K562 (cell line): ENCODE data around the gene STK32C. TPM values are rescaled to one million over a fixed set of nuclear protein-coding genes. Genes with fewer than 3 reads are reported as not detected.

Experiments
- ATAC-seq: fragments of 200-7000 bp; cut with Tn5 transposase; 3 replicates; pipeline ENCODE4 v1.9.1; 2020; ENCODE audit warnings: moderate library complexity
- BruUV-seq: library from RNA; stranded (reverse); fragments of 400-500 nt; replicated peaks from 2 replicates; lab custom pipeline; 2021; lab: Mats Ljungman, UMichigan
- CTCF ChIA-PET: fragments of 300-600 bp; formaldehyde crosslinking; extraction: SDS; loops from one replicate; lab custom pipeline; 2021; ENCODE audit warnings: low intra/inter-chr PET ratio; lab: Yijun Ruan, JAX
- POLR2A ChIA-PET: fragments of 300-600, 350-650 bp; sonication (Branson Sonifier 250); formaldehyde crosslinking; extraction: SDS; loops from one replicate; lab custom pipeline; 2021; ENCODE audit warnings: antibody characterized with exemption, inconsistent platforms; lab: Yijun Ruan, JAX
- DNase-seq, 4 experiments: peaks; one replicate each; pipeline versions ENCODE4 v3.0.0 to v3.0.0-alpha.2; 2011 to 2018; ENCODE audit warnings: low spot score in 3 of 4, mixed read lengths in 3 of 4; ENCODE audit errors: extremely low read depth in 1 of 4
- FAIRE-seq: peaks from 2 replicates; lab custom pipeline; 2011; peaks lifted over from hg19 to GRCh38; lab: Jason Lieb, UNC
- H2AFZ ChIP-seq: 2 replicates; pipeline ENCODE4 v1.6.0; 2011; ENCODE audit warnings: low read depth, low read length, control low read depth, inconsistent platforms
- H3K27ac ChIP-seq: fragments of 200-600 bp; 3 replicates; pipeline ENCODE4 v1.8.0; 2011; ENCODE audit warnings: low read depth, mild to moderate bottlenecking, control low read depth, inconsistent platforms, low read length, moderate library complexity, mixed read lengths; ENCODE audit errors: extremely low read depth
- H3K27me3 ChIP-seq, 2 experiments: fragments of 300-600 bp in 1 of 2; 2 replicates in 1 of 2; 3 replicates in 1 of 2; pipeline versions ENCODE4 v1.6.0 to v1.8.0; 2011; ENCODE audit warnings: inconsistent platforms in 2 of 2, low read length in 2 of 2, mild to moderate bottlenecking in 1 of 2, mixed read lengths in 1 of 2, moderate library complexity in 1 of 2; ENCODE audit not compliant: control insufficient read depth in 2 of 2, insufficient read depth in 2 of 2
- H3K36me3 ChIP-seq: fragments of 300-600 bp; 3 replicates; pipeline ENCODE4 v1.8.0; 2011; ENCODE audit warnings: mild to moderate bottlenecking, low read length, inconsistent platforms; ENCODE audit not compliant: control insufficient read depth, insufficient read depth
- H3K4me1 ChIP-seq, 2 experiments: fragments of 200-600 bp in 1 of 2; replicated peaks in 1 of 2; 2 replicates in 1 of 2; 3 replicates in 1 of 2; pipeline versions ENCODE4 v1.5.1 to v1.8.0; 2011; ENCODE audit warnings: inconsistent platforms in 2 of 2, low read length in 2 of 2, mild to moderate bottlenecking in 1 of 2, mixed read lengths in 1 of 2, moderate library complexity in 1 of 2; ENCODE audit not compliant: control insufficient read depth in 2 of 2, insufficient read depth in 2 of 2
- H3K4me2 ChIP-seq: 2 replicates; pipeline ENCODE4 v1.6.1; 2011; ENCODE audit warnings: low read length, control low read depth, inconsistent platforms, mixed read lengths; ENCODE audit not compliant: insufficient read depth
- H3K4me3 ChIP-seq: fragments of 200-600 bp; sonication (generic), shearing (Covaris generic); 2 replicates; pipeline ENCODE4 v1.5.1; 2016; ENCODE audit warnings: control low read depth, inconsistent platforms
- H3K79me2 ChIP-seq: fragments of 200-600 bp; 3 replicates; pipeline ENCODE4 v1.8.0; 2011; ENCODE audit warnings: low read length, inconsistent platforms; ENCODE audit not compliant: control insufficient read depth, insufficient read depth
- H3K9ac ChIP-seq, 2 experiments: 2 replicates each; pipeline versions ENCODE4 v1.6.0 to v1.6.1; 2011; ENCODE audit warnings: low read depth in 2 of 2, low read length in 2 of 2, control low read depth in 1 of 2, inconsistent platforms in 1 of 2, mild to moderate bottlenecking in 1 of 2, mixed read lengths in 1 of 2; ENCODE audit not compliant: insufficient read depth in 1 of 2
- H3K9me1 ChIP-seq: one replicate; pipeline ENCODE4 v1.6.0; 2011; ENCODE audit warnings: inconsistent platforms, mild to moderate bottlenecking, low read length, moderate library complexity; ENCODE audit not compliant: control insufficient read depth, insufficient read depth
- H3K9me3 ChIP-seq: replicated peaks from 2 replicates; pipeline ENCODE4 v1.5.1; 2011; ENCODE audit warnings: low read depth, low read length, inconsistent platforms; ENCODE audit not compliant: control insufficient read depth, insufficient read depth
- H4K20me1 ChIP-seq: replicated peaks from 2 replicates; pipeline ENCODE4 v1.6.1; 2011; ENCODE audit warnings: low read length, inconsistent platforms, mixed read lengths; ENCODE audit not compliant: control insufficient read depth, insufficient read depth
- CREM ChIP-seq: IDR thresholded peaks from 2 replicates; pipeline ENCODE4 v1.6.1; 2014; ENCODE audit warnings: antibody characterized with exemption, low read depth
- LCOR ChIP-seq: sonication (generic); formaldehyde crosslinking; IDR thresholded peaks from 2 replicates; pipeline ENCODE4 v1.8.0; 2022; ENCODE audit warnings: mild to moderate bottlenecking, missing genetic modification reagents
- NCOA1 ChIP-seq: fragments of 450-650 bp; IDR thresholded peaks from 2 replicates; pipeline ENCODE4 v1.6.1; 2016; ENCODE audit warnings: low read depth
- NRF1 ChIP-seq, 2 experiments: fragments of 450-650 bp; IDR thresholded peaks in 1 of 2; conservative IDR thresholded peaks in 1 of 2; 2 replicates each; pipeline ENCODE4 v1.6.1; 2014; ENCODE audit warnings: mild to moderate bottlenecking in 2 of 2
- PHB2 ChIP-seq: fragments of 450-650 bp; IDR thresholded peaks from 2 replicates; pipeline ENCODE4 v1.6.1; 2017; ENCODE audit warnings: low read depth
- RFX5 ChIP-seq: IDR thresholded peaks from 2 replicates; pipeline ENCODE4 v1.6.1; 2011; ENCODE audit warnings: low read depth, mild to moderate bottlenecking, improper control_type of control experiment, low read length
- TAF7 ChIP-seq: fragments of 450-650 bp; IDR thresholded peaks from 2 replicates; pipeline ENCODE4 v1.6.1; 2016; ENCODE audit warnings: missing genetic modification characterization, missing compliant biosample characterization
- TOE1 ChIP-seq, 2 experiments: fragments of 450-650 bp in 1 of 2; sonication (generic) in 1 of 2; formaldehyde crosslinking in 1 of 2; IDR thresholded peaks; 2 replicates each; pipeline versions ENCODE4 v1.7.1 to v1.8.0; 2016 to 2022; ENCODE audit warnings: borderline replicate concordance in 2 of 2, mild to moderate bottlenecking in 2 of 2, antibody characterized with exemption in 1 of 2, inconsistent platforms in 1 of 2, low read depth in 1 of 2, missing genetic modification reagents in 1 of 2, moderate library complexity in 1 of 2
- ZNF592 ChIP-seq: fragments of 450-650 bp; IDR thresholded peaks from 2 replicates; pipeline ENCODE4 v1.6.1; 2017; ENCODE audit warnings: antibody characterized with exemption, mild to moderate bottlenecking
- WGBS: fragments of 100-300 bp; shearing (Covaris generic); methylation state at CpG from one replicate; pipeline ENCODE4 v1.1.6; 2016; ENCODE audit warnings: low coverage, mixed read lengths; ENCODE audit not compliant: insufficient coverage; ENCODE audit errors: missing lambda C conversion rate; 5-methylcytosine and 5-hydroxymethylcytosine counted together
- in situ Hi-C: fragments of 300-500 bp; cut with MboI; formaldehyde crosslinking; loops from 4 replicates; pipeline ENCODE4 v1.15.0; 2018; ENCODE audit warnings: inconsistent platforms, mixed read lengths
- intact Hi-C: fragments of 100-400 bp; cut with micrococcal nuclease; formaldehyde crosslinking; loops from 2 replicates; pipeline ENCODE4 v1.14.2; 2022
- polyA plus RNA-seq, 8 experiments: library from polyadenylated mRNA; depleted of rRNA in 4 of 8; stranded (reverse) in 5 of 8; unstranded in 3 of 8; fragments of >200 nt; fragmentation: Nextera tagmentation in 2 of 8; fragmentation: Illumina TruSeq in 1 of 8; extraction: Ambion mirVana in 2 of 8; extraction: Trizol in 1 of 8; gene quantifications; 2 replicates each; pipeline versions ENCODE4 v1.2.1 to v1.2.3, GENCODE V29; 2011 to 2014; ENCODE audit warnings: inconsistent platforms in 1 of 8, missing spikeins in 1 of 8
- total RNA-seq, 7 experiments: library from RNA; depleted of rRNA in 6 of 7; stranded (reverse); fragments of >200 nt in 6 of 7; fragmentation: Illumina TruSeq in 2 of 7; extraction: Trizol in 2 of 7; gene quantifications; 2 replicates each; pipeline versions ENCODE4 v1.2.1 to v1.2.3, GENCODE V29; 2011 to 2021; ENCODE audit warnings: low replicate concordance in 1 of 7

Gene STK32C
- total and polyA plus RNA-seq, 9 of the 15 experiments (the other 6 are each of a cell fraction or from before 2014, with no cell fraction given) = 1.5 to 20.9 (median 6.5) TPM

GRCh38 chr10:132350946-132351345 is 43.2 kb upstream of the STK32C start:
- BruUV-seq = no TSS peak
- TF ChIP-seq NCOA1 = no peak

GRCh38 chr10:132350391-132350790 is 42.6 kb upstream of the STK32C start:
- POLR2A ChIA-PET = no interaction called here
- H2AFZ ChIP-seq = no peak overlapping the region
- no peaks in the 10 kb centered on the region for H3K27me3 ChIP-seq
- in situ Hi-C loops (no loop called here), intact Hi-C loops (no loop called here)
- H3K79me2 ChIP-seq = no peaks in the 10 kb centered on the region
- no peak overlapping the region for H3K9ac ChIP-seq
- CTCF ChIA-PET = no interaction called here
- H3K27ac ChIP-seq = no peak overlapping the region
- no TSS peak for BruUV-seq
- H3K4me2 ChIP-seq = no peak overlapping the region
- no peaks in the 10 kb centered on the region for H3K9me1 ChIP-seq
- H4K20me1 ChIP-seq = no peaks in the 10 kb centered on the region
- H3K4me1 ChIP-seq = peaks cover 0 to 22% of the 10 kb centered on the region in 2 experiments; a peak in 2 of 5 replicates
- 19% methylated on average over 8 of the region's 11 CpGs for WGBS
- FAIRE-seq (no peak), DNase-seq (no peak), ATAC-seq (no peak)
- H3K4me3 ChIP-seq = no peak overlapping the region
- no peaks in the 10 kb centered on the region for H3K36me3 ChIP-seq
- no peaks in the 10 kb centered on the region for H3K9me3 ChIP-seq
- TF ChIP-seq NRF1 (conservative IDR thresholded peaks at IDR 0.05 in 1 of 2, IDR thresholded peaks at IDR 0.05 in 1 of 2) (no peak), PHB2 (no peak), LCOR (CRISPR knock-in tag) (no peak), TAF7 (no peak), CREM (no peak), TOE1 (IDR thresholded peaks at IDR 0.05; ENCODE audit: borderline replicate concordance) (no peak), TOE1 (CRISPR knock-in tag; IDR thresholded peaks at IDR 0.05; ENCODE audit: borderline replicate concordance, low read depth) (no peak), ZNF592 (no peak), RFX5 (no peak)

More at GRCh38 chr10:132350946-132351345, 43.2 kb upstream of the STK32C start:
- POLR2A ChIA-PET = interaction anchor here (0.7 kb wide), 1 partner anchor 33 kb away, joined by 3 read pairs; no protein-coding TSS in a partner anchor
- in situ Hi-C loops (no loop called here), intact Hi-C loops (no loop called here)
- H3K4me1 ChIP-seq = peaks cover 0 to 28% of the 10 kb centered on the region in 2 experiments; a peak in 2 of 5 replicates
- ATAC-seq (no peak), FAIRE-seq (no peak), DNase-seq (no peak)
- H3K9me3 ChIP-seq = no peaks in the 10 kb centered on the region
- no peak overlapping the region for H3K27ac ChIP-seq
- H3K4me2 ChIP-seq = no peak overlapping the region
- H4K20me1 ChIP-seq = no peaks in the 10 kb centered on the region
- 40% methylated on average over 9 of the region's 17 CpGs for WGBS
- no peaks in the 10 kb centered on the region for H3K79me2 ChIP-seq
- no peak overlapping the region for H3K4me3 ChIP-seq
- CTCF ChIA-PET = no interaction called here
- H3K36me3 ChIP-seq = no peaks in the 10 kb centered on the region
- H2AFZ ChIP-seq = no peak overlapping the region
- no peaks in the 10 kb centered on the region for H3K9me1 ChIP-seq
- no peaks in the 10 kb centered on the region; a peak in 1 of 5 replicates for H3K27me3 ChIP-seq
- peak overlapping the region in 1 of 2 experiments; percentile 17; a peak in 1 of 4 replicates for H3K9ac ChIP-seq
